Activated CD4-positive, alpha-beta T cell treated with anti-CD3 and anti-CD28 coated beads for 36 hours (primary cell): ENCODE data around the gene DENND4A. TPM values are rescaled to one million over a fixed set of nuclear protein-coding genes. Genes with fewer than 3 reads are reported as not detected.

Source experiments
- ATAC-seq: fragments of 200-7000 bp; cut with Tn5 transposase; one replicate; pipeline ENCODE4 v1.10.0; 2021; ENCODE audit warnings: mild to moderate bottlenecking, moderate library complexity
- CTCF ChIA-PET: fragments of 350-600 bp; sonication (Branson Sonifier 250); formaldehyde crosslinking; loops from one replicate; lab custom pipeline; 2021; ENCODE audit warnings: antibody characterized with exemption; lab: Charles Lee
- POLR2A ChIA-PET: fragments of 350-600 bp; sonication (Branson Sonifier 250); formaldehyde crosslinking; loops from one replicate; lab custom pipeline; 2021; ENCODE audit warnings: antibody characterized with exemption, inconsistent platforms; lab: Charles Lee
- DNase-seq: peaks from one replicate; pipeline ENCODE4 v3.0.0-alpha.2; 2020
- H3K27ac Mint-ChIP-seq: one replicate; pipeline ENCODE4 v1.8.0; 2021; ENCODE audit warnings: mixed read lengths
- H3K27me3 Mint-ChIP-seq: one replicate; pipeline ENCODE4 v1.8.0; 2021; ENCODE audit warnings: mixed read lengths
- H3K36me3 Mint-ChIP-seq: one replicate; pipeline ENCODE4 v1.8.0; 2021; ENCODE audit warnings: low read depth, mixed read lengths
- H3K4me1 Mint-ChIP-seq: one replicate; pipeline ENCODE4 v1.8.0; 2021; ENCODE audit warnings: mixed read lengths
- H3K4me3 Mint-ChIP-seq: one replicate; pipeline ENCODE4 v1.8.0; 2021; ENCODE audit warnings: mild to moderate bottlenecking, moderate library complexity, mixed read lengths
- H3K9me3 Mint-ChIP-seq: one replicate; pipeline ENCODE4 v1.8.0; 2021; ENCODE audit warnings: low read depth, mixed read lengths
- intact Hi-C, 2 experiments: fragments of 100-400 bp; cut with DNase I in 1 of 2; cut with micrococcal nuclease in 1 of 2; formaldehyde crosslinking; loops; one replicate each; pipeline versions ENCODE4 v1.14.2 to v1.15.1; 2022 to 2024; cut with DNase I, micrococcal nuclease
- total RNA-seq, 2 experiments: library from RNA; stranded (reverse); gene quantifications; one replicate each; pipeline ENCODE4 v1.2.3, GENCODE V29; 2021

Gene DENND4A
- total RNA-seq, 2 experiments from 2014 or later = 35.6 to 43.5 TPM

- no peaks in the 10 kb centered on the region for H3K9me3 Mint-ChIP-seq
- peak; percentile 87 for ATAC-seq
- no peak overlapping the region for H3K4me3 Mint-ChIP-seq
- ChIA-PET POLR2A (interaction anchor here (0.6 to 1.6 kb wide), 5 partner anchors 12 to 97 kb away, joined by 5 to 22 read pairs (median 6); partner anchors contain the start of gene DENND4A), CTCF (interaction anchor here (0.9 to 3.7 kb wide), 6 partner anchors 8 to 28 kb away, joined by 4 to 29 read pairs (median 6); partner anchors contain the start of gene DENND4A)
- H3K36me3 Mint-ChIP-seq = peaks cover 2% of the 10 kb centered on the region
- H3K27ac Mint-ChIP-seq = peak overlapping the region; percentile 84
- H3K27me3 Mint-ChIP-seq = no peaks in the 10 kb centered on the region
- intact Hi-C loops = loop anchor here (1.0 kb wide), 3 partner anchors 13 to 14 kb away; partner anchors contain the start of gene DENND4A (in 2 of the 2)
- no peak for DNase-seq
- peaks cover 35% of the 10 kb centered on the region for H3K4me1 Mint-ChIP-seq
Measured at GRCh38 chr15:65805019-65805745, 13.1 kb upstream of the DENND4A start.

GRCh38 chr15:65804252-65804931 lies 12.3 kb upstream of the DENND4A start:
- Mint-ChIP-seq H3K4me3 (no peak overlapping the region), H3K27me3 (no peaks in the 10 kb centered on the region), H3K4me1 (peaks cover 33% of the 10 kb centered on the region), H3K9me3 (no peaks in the 10 kb centered on the region), H3K36me3 (peaks cover 2% of the 10 kb centered on the region), H3K27ac (peak overlapping the region; percentile 84)
- peak; percentile 15 for ATAC-seq
- DNase-seq = no peak
- ChIA-PET POLR2A (interaction anchor here (0.6 to 1.6 kb wide), 5 partner anchors 12 to 97 kb away, joined by 5 to 22 read pairs (median 6); partner anchors contain the start of gene DENND4A), CTCF (interaction anchor here (0.9 to 3.7 kb wide), 6 partner anchors 9 to 29 kb away, joined by 4 to 29 read pairs (median 6); partner anchors contain the start of gene DENND4A)
- intact Hi-C loops = no loop called here

- ChIA-PET CTCF (interaction anchor here (1.5 kb wide), 1 partner anchor 9 kb away, joined by 5 read pairs; the partner anchor contains the start of gene DENND4A), POLR2A (interaction anchor here (1.7 kb wide), 1 partner anchor 9 kb away, joined by 6 read pairs; the partner anchor contains the start of gene DENND4A)
- Mint-ChIP-seq H3K4me3 (no peak overlapping the region), H3K27me3 (no peaks in the 10 kb centered on the region), H3K9me3 (no peaks in the 10 kb centered on the region), H3K27ac (no peak overlapping the region), H3K36me3 (no peaks in the 10 kb centered on the region), H3K4me1 (peaks cover 39% of the 10 kb centered on the region)
- ATAC-seq = no peak
- no peak for DNase-seq
- intact Hi-C loops = no loop called here
Measured at GRCh38 chr15:65801229-65801805, 9.2 kb upstream of the DENND4A start.

- H3K36me3 Mint-ChIP-seq = peaks cover 1% of the 10 kb centered on the region
- DNase-seq (no peak), ATAC-seq (no peak)
- ChIA-PET POLR2A (interaction anchor here (0.6 to 1.0 kb wide), 3 partner anchors 22 to 1324 kb away, joined by 3 to 5 read pairs (median 5); no protein-coding TSS in a partner anchor), CTCF (interaction anchor here (1.4 kb wide), 1 partner anchor 61 kb away, joined by 4 read pairs; no protein-coding TSS in a partner anchor)
- H3K9me3 Mint-ChIP-seq = no peaks in the 10 kb centered on the region
- peak overlapping the region; percentile 59 for H3K27ac Mint-ChIP-seq
- peaks cover 47% of the 10 kb centered on the region for H3K4me1 Mint-ChIP-seq
- H3K4me3 Mint-ChIP-seq = no peak overlapping the region
- H3K27me3 Mint-ChIP-seq = no peaks in the 10 kb centered on the region
- intact Hi-C loops = loop anchor here in 1 of 2 experiments (10.0 kb wide), 2 partner anchors 708 to 902 kb away; partner anchors contain the start of genes RPL4 and ZWILCH
Measured at GRCh38 chr15:65796610-65797078, 4.6 kb upstream of the DENND4A start.

- Mint-ChIP-seq H3K4me1 (peaks cover 45% of the 10 kb centered on the region), H3K27me3 (no peaks in the 10 kb centered on the region), H3K4me3 (no peak overlapping the region), H3K36me3 (peaks cover 2% of the 10 kb centered on the region), H3K9me3 (no peaks in the 10 kb centered on the region), H3K27ac (no peak overlapping the region)
- ATAC-seq (no peak), DNase-seq (no peak)
- POLR2A ChIA-PET = no interaction called here
- CTCF ChIA-PET = interaction anchor here (0.6 to 1.2 kb wide), 2 partner anchors 28 to 495 kb away, joined by 3 to 4 read pairs; no protein-coding TSS in a partner anchor
- intact Hi-C loops = loop anchor here in 1 of 2 experiments (10.0 kb wide), 2 partner anchors 709 to 901 kb away; partner anchors contain the start of genes RPL4 and ZWILCH
Measured at GRCh38 chr15:65795663-65796216, 3.6 kb upstream of the DENND4A start.

GRCh38 chr15:65793818-65794104 lies 1.7 kb upstream of the DENND4A start:
- DNase-seq (no peak), ATAC-seq (no peak)
- ChIA-PET POLR2A (interaction anchor here (0.6 to 3.5 kb wide), 3 partner anchors 11 to 25 kb away, joined by 3 to 22 read pairs (median 5); no protein-coding TSS in a partner anchor), CTCF (interaction anchor here (1.5 to 4.7 kb wide), 4 partner anchors 12 to 39 kb away, joined by 6 to 29 read pairs (median 9); no protein-coding TSS in a partner anchor)
- H3K9me3 Mint-ChIP-seq = no peaks in the 10 kb centered on the region
- no peak overlapping the region for H3K4me3 Mint-ChIP-seq
- H3K27me3 Mint-ChIP-seq = no peaks in the 10 kb centered on the region
- intact Hi-C loops = loop anchor here (2.0 to 10.0 kb wide), 6 partner anchors 35 to 1406 kb away; partner anchors contain the start of genes MAP2K1 (in 1 of the 2), RPL4 (in 1 of the 2), TRIP4 (in 1 of the 2) and ZWILCH (in 1 of the 2)
- H3K27ac Mint-ChIP-seq = peak overlapping the region; percentile 67
- H3K36me3 Mint-ChIP-seq = peaks cover 3% of the 10 kb centered on the region
- H3K4me1 Mint-ChIP-seq = peaks cover 57% of the 10 kb centered on the region

- intact Hi-C loops = loop anchor here (1.0 to 10.0 kb wide), 14 partner anchors 12 to 1406 kb away; partner anchors contain the start of genes RAB11A (in 2 of the 2), DPP8 (in 1 of the 2), INTS14 (in 1 of the 2) and MAP2K1 (in 1 of the 2)
- Mint-ChIP-seq H3K27ac (peak overlapping the region; percentile 98), H3K4me3 (peak overlapping the region; percentile 80), H3K9me3 (no peaks in the 10 kb centered on the region), H3K27me3 (no peaks in the 10 kb centered on the region), H3K36me3 (peaks cover 6% of the 10 kb centered on the region), H3K4me1 (peaks cover 61% of the 10 kb centered on the region)
- no peak for DNase-seq
- ATAC-seq = no peak
- ChIA-PET CTCF (interaction anchor here (0.7 to 4.7 kb wide), 8 partner anchors 8 to 157 kb away, joined by 4 to 29 read pairs (median 6); no protein-coding TSS in a partner anchor), POLR2A (interaction anchor here (0.6 to 3.5 kb wide), 12 partner anchors 8 to 488 kb away, joined by 3 to 32 read pairs (median 5); partner anchors contain the start of gene RNU5B-1)
Measured at GRCh38 chr15:65792988-65793817, 1.1 kb upstream of the DENND4A start.

GRCh38 chr15:65791335-65792137 lies 557 bp downstream of the DENND4A start:
- peak overlapping the region; percentile 90 for H3K27ac Mint-ChIP-seq
- POLR2A ChIA-PET = interaction anchor here (0.5 to 3.5 kb wide), 14 partner anchors 10 to 900 kb away, joined by 3 to 32 read pairs (median 4); partner anchors contain the start of genes RAB11A, RNU5B-1 and SNAPC5
- DNase-seq (no peak), ATAC-seq (peak; percentile 24)
- H3K9me3 Mint-ChIP-seq = no peaks in the 10 kb centered on the region
- H3K4me1 Mint-ChIP-seq = peaks cover 60% of the 10 kb centered on the region
- intact Hi-C loops = loop anchor here (1.0 to 10.0 kb wide), 14 partner anchors 14 to 1404 kb away; partner anchors contain the start of genes RAB11A (in 2 of the 2), DPP8 (in 1 of the 2), INTS14 (in 1 of the 2) and MAP2K1 (in 1 of the 2)
- H3K27me3 Mint-ChIP-seq = no peaks in the 10 kb centered on the region
- peaks cover 10% of the 10 kb centered on the region for H3K36me3 Mint-ChIP-seq
- CTCF ChIA-PET = interaction anchor here (0.6 to 4.7 kb wide), 13 partner anchors 9 to 78 kb away, joined by 3 to 29 read pairs (median 4); partner anchors contain the start of gene RAB11A
- H3K4me3 Mint-ChIP-seq = peak overlapping the region; percentile 80
